CD4-positive, alpha-beta T cell treated with Interferon gamma for 1 hour (primary cell): ENCODE data around the gene FBXO36.

ENCODE experiments used
- DNase-seq: peaks from one replicate; pipeline ENCODE4 v3.0.0-alpha.2; 2020

FBXO36 gene

GRCh38 chr2:229974266-229974665, 52.0 kb downstream of the FBXO36 start:
- DNase-seq, result no peak

GRCh38 chr2:229980431-229981184, 58.3 kb downstream of the FBXO36 start:
- no peak for DNase-seq

DNA sequence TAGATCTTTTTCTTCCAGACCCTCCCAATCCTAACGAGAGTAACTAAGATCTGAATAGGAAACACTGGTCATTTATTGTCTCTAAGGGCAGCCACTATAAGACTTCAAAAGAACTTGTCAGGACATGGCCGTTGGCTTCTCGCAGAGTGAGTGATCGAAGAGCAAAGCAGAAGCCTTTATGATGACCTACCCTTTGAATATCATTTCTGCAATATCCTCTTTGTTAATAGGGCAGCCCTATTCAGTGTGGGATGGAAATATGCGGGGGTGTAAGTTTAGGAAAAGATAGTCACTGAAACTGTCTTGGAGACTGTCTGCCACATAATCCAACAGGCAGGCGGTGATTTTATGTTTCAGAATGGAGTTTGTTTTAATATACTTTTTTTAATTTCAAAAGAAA, 70.9 kb downstream of the FBXO36 start:
- no peak for DNase-seq

- no peak for DNase-seq
These were observed 74.0 kb downstream of the FBXO36 start for GRCh38 chr2:229996320-229996719.

DNA sequence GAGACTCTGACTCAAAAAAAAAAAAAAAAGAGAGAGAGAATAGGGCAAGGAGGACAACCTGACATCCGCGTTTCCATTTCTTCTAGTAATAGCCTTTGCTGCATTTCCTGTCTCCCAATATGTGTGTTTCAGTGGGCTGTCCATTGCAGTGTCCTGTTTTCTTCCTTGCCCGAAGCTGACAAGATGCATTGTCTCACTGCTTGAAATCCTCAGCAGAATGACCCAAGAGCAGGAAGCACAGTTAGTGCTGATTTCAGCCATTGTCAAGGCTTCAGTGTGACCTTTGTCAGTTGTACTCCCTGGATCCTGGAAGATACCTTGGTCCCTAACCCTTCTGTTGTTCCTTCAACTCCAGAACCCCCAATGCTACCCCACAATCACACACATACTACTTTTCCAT, 75.3 kb downstream of the FBXO36 start:
- no peak for DNase-seq

- no peak for DNase-seq
These were observed 78.0 kb downstream of the FBXO36 start for GRCh38 chr2:230000118-230000841.

- DNase-seq, result peak; percentile 64
These were observed 85.8 kb downstream of the FBXO36 start for GRCh38 chr2:230007931-230008707.

DNA sequence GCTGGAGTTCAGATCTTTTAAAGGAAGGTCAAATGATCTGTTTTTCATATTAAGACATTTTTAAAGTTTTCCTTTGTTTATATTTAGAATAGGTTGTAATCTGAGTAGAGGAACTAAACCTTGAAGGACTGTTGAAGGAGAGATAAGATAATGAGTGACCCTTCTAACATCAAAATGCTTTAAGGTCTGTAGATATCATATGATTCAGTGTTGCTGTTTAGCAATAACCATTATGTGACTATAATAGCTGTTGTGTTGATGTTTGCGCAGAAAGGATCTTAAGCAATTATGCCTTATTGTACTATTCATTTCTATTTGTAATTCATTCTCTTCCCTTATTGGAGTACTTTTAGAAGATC, 86.4 kb downstream of the FBXO36 start:
- no peak for DNase-seq

DNA sequence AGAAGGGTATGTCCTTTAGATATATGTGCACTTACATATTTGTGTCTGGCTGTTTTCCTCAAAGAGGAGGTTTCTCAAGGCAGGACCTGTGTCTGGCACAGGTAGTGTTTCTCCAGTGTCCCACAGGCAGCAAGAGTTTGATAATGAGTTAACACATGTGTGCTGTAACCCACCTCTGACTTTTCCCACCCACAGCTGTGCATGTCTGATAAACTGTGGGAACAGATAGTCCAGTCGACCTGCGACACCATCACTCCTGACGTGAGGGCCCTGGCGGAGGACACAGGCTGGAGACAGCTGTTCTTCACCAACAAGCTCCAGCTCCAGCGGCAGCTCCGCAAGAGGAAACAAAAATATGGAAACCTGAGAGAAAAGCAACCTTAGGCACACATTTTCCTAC, 88.2 kb downstream of the FBXO36 start:
- no peak for DNase-seq

DNA sequence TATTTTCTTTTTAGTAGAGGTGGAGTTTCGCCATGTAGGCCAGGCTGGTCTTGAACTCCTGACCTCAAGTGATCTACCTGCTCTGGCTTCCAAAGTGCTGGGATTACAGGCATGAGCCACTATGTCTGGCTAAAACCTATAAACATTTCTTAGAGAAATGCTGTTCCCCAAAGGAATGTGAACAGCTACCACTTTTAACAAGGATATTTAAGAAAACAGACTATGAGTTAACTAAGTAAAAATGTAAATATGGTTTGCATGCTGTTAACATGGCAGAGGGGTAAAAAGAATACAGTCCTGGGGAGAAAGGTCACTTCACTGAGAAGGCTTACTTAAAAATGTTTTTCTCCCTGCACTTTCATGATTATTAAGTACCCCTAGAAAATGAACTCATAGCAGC, 89.3 kb downstream of the FBXO36 start:
- no peak for DNase-seq

DNA sequence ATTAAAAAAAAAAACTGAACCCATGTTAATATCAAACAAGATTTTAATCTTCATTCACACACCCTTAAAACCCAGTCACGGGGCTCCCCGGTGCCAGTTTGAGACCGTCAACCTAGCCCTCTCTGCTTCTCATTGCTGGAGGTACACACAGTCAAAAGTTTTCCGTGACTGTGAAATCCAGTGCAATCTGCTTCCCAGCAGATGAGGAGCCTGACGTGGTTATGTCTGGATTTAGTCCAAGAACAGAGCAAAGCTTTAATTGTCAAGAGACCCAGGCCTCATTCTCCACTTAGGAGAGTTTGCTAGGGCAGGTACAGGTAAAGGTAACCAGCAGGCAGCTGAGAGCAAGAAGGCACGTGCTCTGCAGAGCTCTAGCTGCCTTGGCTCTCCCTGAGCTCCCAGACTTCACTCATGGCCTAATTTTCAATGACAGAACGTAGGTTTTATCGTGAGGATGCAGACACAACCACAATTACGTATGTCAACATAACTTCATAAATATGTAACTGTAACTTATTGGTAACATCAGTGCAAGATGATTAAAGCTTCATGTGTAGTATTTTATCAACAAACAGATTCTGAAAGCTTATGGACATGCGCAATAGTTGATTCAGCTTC, 90.1 kb downstream of the FBXO36 start:
- no peak for DNase-seq

GRCh38 chr2:230016844-230017243, 94.5 kb downstream of the FBXO36 start:
- no peak for DNase-seq

- no peak for DNase-seq
These were observed 95.8 kb downstream of the FBXO36 start for GRCh38 chr2:230018153-230018552.

GRCh38 chr2:230019742-230020141, 97.4 kb downstream of the FBXO36 start:
- no peak for DNase-seq

DNA sequence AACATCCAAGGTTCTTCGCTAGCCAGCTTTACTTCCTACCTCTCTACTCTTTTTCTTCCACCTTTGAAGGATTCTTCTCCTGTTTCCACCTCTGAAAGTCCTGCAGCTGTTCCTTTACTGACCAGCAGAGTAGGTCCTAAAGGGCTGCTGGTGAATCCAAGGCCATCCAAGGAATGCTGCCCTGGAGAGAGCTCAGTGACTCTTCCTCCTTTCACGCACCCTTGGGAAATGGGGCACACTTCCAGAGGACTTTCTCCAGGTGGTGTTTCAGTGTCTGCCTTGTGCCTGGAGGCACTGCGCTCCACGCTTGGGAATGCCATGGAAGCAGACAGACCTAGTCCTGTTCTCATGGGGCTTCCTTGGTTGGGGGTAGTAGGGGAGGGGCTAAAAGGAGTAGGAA, 101.0 kb downstream of the FBXO36 start:
- DNase-seq, result no peak

- no peak for DNase-seq
These were observed 119.9 kb downstream of the FBXO36 start for GRCh38 chr2:230042195-230042594.

DNA sequence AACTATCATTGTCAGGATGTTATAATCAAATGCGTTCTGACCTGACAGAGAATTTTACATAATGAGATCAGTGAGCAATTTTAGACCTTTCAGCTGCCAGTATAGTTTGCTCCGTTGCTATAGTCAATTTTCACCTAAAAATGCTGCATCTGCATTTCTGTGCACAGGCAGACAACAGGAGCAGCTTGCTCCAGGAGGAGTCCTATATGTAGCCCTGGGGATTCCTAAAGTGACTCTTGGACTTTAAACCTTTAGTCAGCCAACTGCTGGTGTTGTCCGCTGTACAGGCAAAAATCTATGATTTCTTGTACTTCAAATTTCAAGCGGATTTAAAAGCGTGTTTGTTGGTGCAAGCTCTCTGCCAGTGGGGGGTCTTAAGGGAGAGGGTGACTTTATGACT, 120.7 kb downstream of the FBXO36 start:
- no peak for DNase-seq

DNA sequence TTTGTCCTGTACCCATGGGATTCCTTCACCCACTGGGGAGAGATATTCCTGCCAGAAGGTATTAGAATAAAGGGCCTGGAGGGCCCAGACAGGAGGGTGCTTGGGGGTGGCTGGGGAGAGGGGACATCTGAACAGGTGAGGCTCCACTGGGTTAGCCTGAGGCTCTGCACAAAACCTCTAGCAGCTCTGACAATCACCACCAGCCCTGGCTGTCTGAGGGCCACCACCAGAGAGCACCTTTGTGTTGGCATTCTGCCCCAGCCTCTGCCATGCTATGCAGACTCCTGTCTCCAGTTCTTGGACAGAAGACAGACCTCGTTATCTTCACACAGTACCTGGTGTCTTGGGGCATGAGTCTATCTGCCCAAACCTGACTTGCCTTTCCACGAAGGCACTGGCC, 121.2 kb downstream of the FBXO36 start:
- DNase-seq, result no peak

DNA sequence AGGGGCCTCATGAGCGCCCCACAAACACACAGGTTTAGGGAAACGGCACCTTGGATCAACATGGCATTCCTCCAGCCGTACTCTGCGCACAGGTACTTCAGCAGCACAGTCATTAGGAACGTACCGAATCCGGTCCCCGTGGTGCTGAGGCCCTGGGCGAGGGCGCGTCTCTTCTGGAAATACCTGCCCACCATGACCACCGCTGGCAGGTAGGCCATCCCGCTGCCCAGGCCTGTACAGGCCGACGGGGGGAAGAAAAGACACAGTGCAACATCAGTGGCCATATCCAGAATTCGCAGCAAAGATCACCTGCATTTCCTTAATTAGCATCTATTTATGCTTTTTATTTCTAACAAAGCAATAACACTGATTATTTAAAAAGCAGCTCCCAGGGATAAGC, 124.2 kb downstream of the FBXO36 start:
- no peak for DNase-seq

DNA sequence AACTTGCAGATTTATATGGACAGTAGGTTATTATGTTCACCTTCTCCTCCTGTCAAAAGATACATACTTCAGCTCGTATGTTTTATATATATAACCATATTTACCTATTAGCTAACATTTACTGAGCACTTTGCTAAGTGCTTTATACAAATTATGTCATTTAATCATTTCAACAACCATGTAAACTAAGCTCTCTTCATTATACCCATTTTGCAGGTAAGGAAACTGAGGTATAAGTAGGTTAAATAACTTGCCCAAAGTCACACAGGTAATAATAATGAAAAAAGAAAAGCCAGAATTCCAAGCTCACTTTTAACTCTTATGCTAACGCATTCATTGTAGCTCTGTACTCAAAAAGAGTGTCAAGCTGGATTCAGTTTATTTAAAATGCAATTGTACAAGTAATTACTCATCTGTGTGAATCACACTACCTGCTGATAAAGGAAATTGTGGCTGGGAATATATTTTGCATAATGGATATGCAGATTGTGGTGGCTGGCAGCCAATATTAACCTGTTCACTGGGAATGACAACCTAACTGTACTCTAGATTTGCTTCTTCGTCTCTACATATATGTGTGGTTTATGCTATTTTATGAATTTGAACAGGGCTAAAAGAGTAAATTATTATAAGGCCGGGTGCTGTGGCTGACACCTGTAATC, 125.8 kb downstream of the FBXO36 start:
- no peak for DNase-seq

- DNase-seq, result no peak
These were observed 127.8 kb downstream of the FBXO36 start for GRCh38 chr2:230050136-230050535.

DNA sequence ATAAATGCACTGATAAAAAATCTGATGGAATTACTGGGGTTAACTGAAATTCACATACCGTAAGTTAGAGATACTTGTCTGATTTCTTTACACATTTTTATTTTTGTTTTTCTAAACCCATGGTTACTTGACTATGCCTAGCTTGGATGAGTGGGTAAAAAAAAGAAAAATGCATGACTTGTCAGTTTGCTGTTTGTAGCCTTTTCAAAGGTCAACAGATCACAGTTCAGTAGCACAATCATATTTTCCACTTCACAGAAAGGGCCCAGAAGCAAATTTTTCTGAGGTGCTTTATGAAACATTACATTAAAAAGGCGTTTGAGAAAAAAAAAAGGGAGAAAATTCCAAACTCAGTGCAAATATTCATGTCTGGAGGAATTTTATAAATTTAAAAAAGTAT, 130.0 kb downstream of the FBXO36 start:
- DNase-seq, result no peak
